Neural cell (in vitro differentiated cells): Measurements from ENCODE around the gene BICD1. TPM values are rescaled to one million over a fixed set of nuclear protein-coding genes. Genes with fewer than 3 reads are reported as not detected.

Source experiments
- H2AFZ ChIP-seq: fragments of 200-600, 300-800 bp; sonication (generic), shearing (Covaris generic); 2 replicates; pipeline ENCODE4 v1.6.0; 2014; ENCODE audit warnings: low read depth, mild to moderate bottlenecking, antibody characterized with exemption, low read length, moderate library complexity
- H3F3A ChIP-seq: fragments of 200-600 bp; shearing (Covaris generic); 2 replicates; pipeline ENCODE4 v1.6.1; 2016; ENCODE audit warnings: mild to moderate bottlenecking, moderate library complexity, mixed read lengths, antibody characterized with exemption, low read length; ENCODE audit not compliant: insufficient read depth, poor library complexity, severe bottlenecking
- H3K27ac ChIP-seq: fragments of 200-600, 300-800 bp; sonication (generic), shearing (Covaris generic); 2 replicates; pipeline ENCODE4 v1.5.1; 2014; ENCODE audit warnings: mild to moderate bottlenecking, low read length, moderate library complexity
- H3K27me3 ChIP-seq: fragments of 300-800, 200-600 bp; sonication (generic), shearing (Covaris generic); 2 replicates; pipeline ENCODE4 v1.6.0; 2014; ENCODE audit warnings: mild to moderate bottlenecking, low read depth, low read length, moderate library complexity; ENCODE audit not compliant: insufficient read depth
- H3K36me3 ChIP-seq: fragments of 300-800, 200-600 bp; sonication (generic), shearing (Covaris generic); 2 replicates; pipeline ENCODE4 v1.5.1; 2014; ENCODE audit warnings: mild to moderate bottlenecking, antibody characterized with exemption, low read length, moderate library complexity; ENCODE audit not compliant: insufficient read depth
- H3K4me2 ChIP-seq: fragments of 300-800, 200-600 bp; sonication (generic), shearing (Covaris generic); 2 replicates; pipeline ENCODE4 v1.6.0; 2014; ENCODE audit warnings: mild to moderate bottlenecking, low read length
- H3K4me3 ChIP-seq: fragments of 300-800, 200-600 bp; sonication (generic), shearing (Covaris generic); 2 replicates; pipeline ENCODE4 v1.5.1; 2014; ENCODE audit warnings: mild to moderate bottlenecking, low read length, moderate library complexity
- H3K79me2 ChIP-seq: fragments of 200-600 bp; shearing (Covaris generic); replicated peaks from 2 replicates; pipeline ENCODE4 v1.6.0; 2014; ENCODE audit warnings: mild to moderate bottlenecking, low read length, moderate library complexity; ENCODE audit not compliant: insufficient read depth
- H3K9ac ChIP-seq: fragments of 300-800, 200-600 bp; sonication (generic), shearing (Covaris generic); 2 replicates; pipeline ENCODE4 v1.6.1; 2016; ENCODE audit warnings: mild to moderate bottlenecking, low read length, mixed read lengths
- H3K9me2 ChIP-seq: fragments of 200-600 bp; shearing (Covaris generic); 2 replicates; pipeline ENCODE4 v1.6.1; 2016; ENCODE audit warnings: mild to moderate bottlenecking, low read length, mixed read lengths; ENCODE audit not compliant: insufficient read depth
- H3K9me3 ChIP-seq: fragments of 200-600, 300-800 bp; sonication (generic), shearing (Covaris generic); 2 replicates; pipeline ENCODE4 v1.6.1; 2016; ENCODE audit warnings: mild to moderate bottlenecking, mixed run types, low read length, moderate library complexity, mixed read lengths
- H4K20me1 ChIP-seq: fragments of 200-600 bp; shearing (Covaris generic); 2 replicates; pipeline ENCODE4 v1.6.1; 2016; ENCODE audit warnings: mild to moderate bottlenecking, mixed run types; ENCODE audit not compliant: insufficient read depth
- CTCF ChIP-seq: fragments of 450-650 bp; IDR thresholded peaks from 2 replicates; pipeline ENCODE4 v1.5.1; 2014; ENCODE audit warnings: antibody characterized with exemption, mild to moderate bottlenecking, moderate library complexity; ENCODE audit not compliant: poor library complexity, severe bottlenecking
- EP300 ChIP-seq: fragments of 450-650 bp; conservative IDR thresholded peaks from 2 replicates; pipeline ENCODE4 v1.6.1; 2014; ENCODE audit warnings: antibody characterized with exemption, mild to moderate bottlenecking, moderate library complexity; ENCODE audit not compliant: poor library complexity, severe bottlenecking
- EZH2 ChIP-seq: fragments of 200-600, 300-800 bp; shearing (Covaris generic), sonication (generic); IDR thresholded peaks from 2 replicates; pipeline ENCODE4 v1.6.1; 2014; ENCODE audit warnings: antibody characterized with exemption, low read length, borderline replicate concordance, mild to moderate bottlenecking; ENCODE audit not compliant: insufficient read depth, poor library complexity, severe bottlenecking
- MXI1 ChIP-seq: fragments of 450-650 bp; conservative IDR thresholded peaks from 2 replicates; pipeline ENCODE4 v1.6.1; 2014; ENCODE audit warnings: antibody characterized with exemption, mild to moderate bottlenecking; ENCODE audit not compliant: poor library complexity, severe bottlenecking
- POLR2AphosphoS5 ChIP-seq: IDR thresholded peaks from 2 replicates; pipeline ENCODE4 v1.6.1; 2012
- RAD21 ChIP-seq: fragments of 450-650 bp; conservative IDR thresholded peaks from 2 replicates; pipeline ENCODE4 v1.6.1; 2014; ENCODE audit warnings: antibody characterized with exemption, mild to moderate bottlenecking, moderate library complexity
- REST ChIP-seq: IDR thresholded peaks from 2 replicates; pipeline ENCODE4 v1.6.1; 2012; ENCODE audit warnings: borderline replicate concordance
- SMC3 ChIP-seq: fragments of 450-650 bp; conservative IDR thresholded peaks from 2 replicates; pipeline ENCODE4 v1.6.1; 2014; ENCODE audit warnings: antibody characterized with exemption, mild to moderate bottlenecking, moderate library complexity; ENCODE audit not compliant: poor library complexity
- TAF1 ChIP-seq: IDR thresholded peaks from 2 replicates; pipeline ENCODE4 v1.6.1; 2012; ENCODE audit warnings: low read depth
- polyA plus RNA-seq: library from polyadenylated mRNA; depleted of rRNA; stranded (reverse); fragments of >200 nt; gene quantifications from 2 replicates; pipeline ENCODE4 v1.2.3, GENCODE V29; 2014

The BICD1 gene
- polyA plus RNA-seq, 1 donor from 2014 or later = 41.1 TPM

- peaks cover 15% of the 10 kb centered on the region for H3F3A ChIP-seq
- peak; percentile 19 for TF ChIP-seq POLR2AphosphoS5
- TF ChIP-seq TAF1 = no peak
- TF ChIP-seq EP300 = peak; percentile 60
- TF ChIP-seq MXI1 = no peak
- no peak for TF ChIP-seq CTCF
- TF ChIP-seq REST = peak; percentile 57
- TF ChIP-seq EZH2 = no peak
- no peak overlapping the region for H3K9ac ChIP-seq
- peak overlapping the region; percentile 62 for H3K4me2 ChIP-seq
- no peaks in the 10 kb centered on the region for H3K9me2 ChIP-seq
- no peak overlapping the region for H2AFZ ChIP-seq
- H3K79me2 ChIP-seq = peaks cover 45% of the 10 kb centered on the region
- peak overlapping the region; percentile 20 for H3K4me3 ChIP-seq
- no peaks in the 10 kb centered on the region for H3K36me3 ChIP-seq
- H3K27me3 ChIP-seq = no peaks in the 10 kb centered on the region
- H3K27ac ChIP-seq = peak overlapping the region; percentile 67
- no peaks in the 10 kb centered on the region for H3K9me3 ChIP-seq
- H4K20me1 ChIP-seq = no peaks in the 10 kb centered on the region
Measured at GRCh38 chr12:32145096-32145495, 38.4 kb downstream of the BICD1 start.

- Histone ChIP-seq H3K9me3 (no peaks in the 10 kb centered on the region), H3K79me2 (peaks cover 43% of the 10 kb centered on the region), H2AFZ (no peak overlapping the region), H3K9me2 (no peaks in the 10 kb centered on the region), H4K20me1 (no peaks in the 10 kb centered on the region), H3K9ac (no peak overlapping the region), H3K4me3 (no peak overlapping the region), H3K36me3 (no peaks in the 10 kb centered on the region), H3K27ac (peak overlapping the region; percentile 67), H3F3A (peaks cover 9% of the 10 kb centered on the region), H3K4me2 (no peak overlapping the region), H3K27me3 (no peaks in the 10 kb centered on the region)
- TF ChIP-seq SMC3 = no peak
- TF ChIP-seq RAD21 = no peak
- no peak for TF ChIP-seq CTCF
- TF ChIP-seq POLR2AphosphoS5 = no peak
- TF ChIP-seq EZH2 = no peak
- TF ChIP-seq MXI1 = no peak
- no peak for TF ChIP-seq REST
- no peak for TF ChIP-seq TAF1
- TF ChIP-seq EP300 = no peak
Measured at GRCh38 chr12:32146074-32146873, 39.6 kb downstream of the BICD1 start.
